GM12878 (cell line): ENCODE data around the gene GFOD2.

Source experiments
- CREM ChIP-seq: IDR thresholded peaks from 2 replicates; pipeline ENCODE4 v1.6.1; 2014; ENCODE audit warnings: antibody characterized with exemption, low read depth
- CTCF ChIP-seq, 3 experiments: IDR thresholded peaks in 2 of 3; conservative IDR thresholded peaks in 1 of 3; 2 replicates each; pipeline ENCODE4 v1.5.1; 2011; ENCODE audit warnings: low read depth in 3 of 3, low read length in 3 of 3, mild to moderate bottlenecking in 3 of 3, control low read depth in 2 of 3, moderate library complexity in 2 of 3, inconsistent platforms in 1 of 3, mixed read lengths in 1 of 3; ENCODE audit not compliant: control insufficient read depth in 2 of 3, insufficient read depth in 1 of 3; ENCODE audit errors: extremely low read depth in 1 of 3
- DPF2 ChIP-seq: fragments of 450-650 bp; IDR thresholded peaks from 2 replicates; pipeline ENCODE4 v1.6.1; 2017; ENCODE audit warnings: mild to moderate bottlenecking
- E4F1 ChIP-seq: fragments of 450-650 bp; IDR thresholded peaks from 2 replicates; pipeline ENCODE4 v1.6.1; 2018; ENCODE audit warnings: borderline replicate concordance, mild to moderate bottlenecking; ENCODE audit not compliant: partially characterized antibody
- EGR1 ChIP-seq, 2 experiments: IDR thresholded peaks; 1 replicate in 1 of 2; 2 replicates in 1 of 2; pipeline ENCODE4 v1.6.1; 2011 to 2012; ENCODE audit warnings: low read depth in 2 of 2, low read length in 2 of 2, borderline replicate concordance in 1 of 2, mild to moderate bottlenecking in 1 of 2, moderate library complexity in 1 of 2
- EP300 ChIP-seq, 2 experiments: fragments of 150-350 bp in 1 of 2; IDR thresholded peaks; 2 replicates each; pipeline ENCODE4 v1.6.1; 2011 to 2012; ENCODE audit warnings: low read depth in 2 of 2, low read length in 2 of 2, borderline replicate concordance in 1 of 2, improper control_type of control experiment in 1 of 2, inconsistent platforms in 1 of 2; ENCODE audit not compliant: control insufficient read depth in 1 of 2
- EZH2 ChIP-seq: IDR thresholded peaks from 2 replicates; pipeline ENCODE4 v1.6.1; 2012; ENCODE audit warnings: low read depth, mild to moderate bottlenecking, control low read depth, inconsistent platforms, low read length, borderline replicate concordance; ENCODE audit not compliant: control insufficient read depth
- FOXK2 ChIP-seq: fragments of 450-650 bp; IDR thresholded peaks from 2 replicates; pipeline ENCODE4 v1.6.1; 2017; ENCODE audit warnings: mild to moderate bottlenecking, moderate library complexity
- POLR2AphosphoS5 ChIP-seq: IDR thresholded peaks from 2 replicates; pipeline ENCODE4 v1.6.1; 2011; ENCODE audit warnings: mild to moderate bottlenecking, low read length, inconsistent platforms
- RAD21 ChIP-seq: IDR thresholded peaks from 2 replicates; pipeline ENCODE4 v1.6.1; 2011; ENCODE audit warnings: mild to moderate bottlenecking, low read depth, low read length, moderate library complexity; ENCODE audit not compliant: insufficient read depth
- SIN3A ChIP-seq: IDR thresholded peaks from 2 replicates; pipeline ENCODE4 v1.6.1; 2012; ENCODE audit warnings: low read depth, low read length, improper control_type of control experiment
- SMC3 ChIP-seq: IDR thresholded peaks from 2 replicates; pipeline ENCODE4 v1.6.1; 2011; ENCODE audit warnings: low read length, improper control_type of control experiment, borderline replicate concordance
- ZNF217 ChIP-seq: fragments of 450-650 bp; IDR thresholded peaks from 2 replicates; pipeline ENCODE4 v1.6.1; 2017; ENCODE audit warnings: antibody characterized with exemption, mild to moderate bottlenecking
- TF ChIP-seq, protein P1 (sequence below): fragments of 450-650 bp; IDR thresholded peaks from 2 replicates; pipeline ENCODE4 v1.6.1; 2014; ENCODE audit warnings: mild to moderate bottlenecking

DNA sequence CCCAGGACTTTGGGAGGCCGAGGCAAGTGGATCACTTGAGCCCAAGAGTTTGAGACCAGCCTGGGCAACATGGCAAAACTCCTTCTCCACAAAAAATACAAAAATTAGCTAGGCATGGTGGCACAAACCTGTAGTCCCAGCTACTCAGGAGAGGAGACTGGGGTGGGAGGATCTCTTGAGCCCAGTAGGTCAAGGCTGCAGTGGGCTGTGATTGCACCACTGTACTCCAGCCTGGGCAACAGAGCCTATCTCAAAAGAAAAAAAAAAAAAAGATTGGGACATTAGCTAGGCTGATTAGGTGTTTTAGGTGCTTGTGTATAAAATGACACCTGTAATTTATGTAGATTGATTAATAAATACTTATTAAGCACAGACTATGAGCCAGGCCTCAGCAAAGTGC is 10.1 kb downstream of the GFOD2 start:
- TF ChIP-seq POLR2AphosphoS5, result no peak
- TF ChIP-seq EZH2, result no peak
- no peak for TF ChIP-seq EGR1 (IDR thresholded peaks at IDR 0.05; ENCODE audit: borderline replicate concordance in 1 of 2, low read depth in 2 of 2, low read length in 2 of 2)
- no peak for TF ChIP-seq CTCF (IDR thresholded peaks at IDR 0.05 in 2 of 3, conservative IDR thresholded peaks at IDR 0.05 in 1 of 3; ENCODE audit: control insufficient read depth in 2 of 3, extremely low read depth in 1 of 3, insufficient read depth in 1 of 3, low read depth in 3 of 3, low read length in 3 of 3)
- no peak for TF ChIP-seq DPF2
- TF ChIP-seq FOXK2, result no peak
- no peak for TF ChIP-seq SIN3A
- TF ChIP-seq ZNF217, result no peak
- TF ChIP-seq CREM, result no peak
- no peak for TF ChIP-seq E4F1
- TF ChIP-seq, protein P1, sequence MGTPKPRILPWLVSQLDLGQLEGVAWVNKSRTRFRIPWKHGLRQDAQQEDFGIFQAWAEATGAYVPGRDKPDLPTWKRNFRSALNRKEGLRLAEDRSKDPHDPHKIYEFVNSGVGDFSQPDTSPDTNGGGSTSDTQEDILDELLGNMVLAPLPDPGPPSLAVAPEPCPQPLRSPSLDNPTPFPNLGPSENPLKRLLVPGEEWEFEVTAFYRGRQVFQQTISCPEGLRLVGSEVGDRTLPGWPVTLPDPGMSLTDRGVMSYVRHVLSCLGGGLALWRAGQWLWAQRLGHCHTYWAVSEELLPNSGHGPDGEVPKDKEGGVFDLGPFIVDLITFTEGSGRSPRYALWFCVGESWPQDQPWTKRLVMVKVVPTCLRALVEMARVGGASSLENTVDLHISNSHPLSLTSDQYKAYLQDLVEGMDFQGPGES, result no peak
- TF ChIP-seq EP300 (IDR thresholded peaks at IDR 0.05; ENCODE audit: borderline replicate concordance in 1 of 2, control insufficient read depth in 1 of 2, low read depth in 2 of 2, low read length in 2 of 2), result no peak
- no peak for TF ChIP-seq RAD21
- TF ChIP-seq SMC3, result no peak
